HepG2 (cell line): Measurements from ENCODE around the gene CNNM1. TPM values are rescaled to one million over a fixed set of nuclear protein-coding genes. Genes with fewer than 3 reads are reported as not detected.

ENCODE experiments used
- CEBPB ChIP-seq: IDR thresholded peaks from 2 replicates; pipeline ENCODE4 v1.6.1; 2011; ENCODE audit warnings: low read depth, low read length, improper control_type of control experiment, borderline replicate concordance
- ELF1 ChIP-seq: sonication (generic); formaldehyde crosslinking; IDR thresholded peaks from 2 replicates; pipeline ENCODE4 v1.4.0; 2020; ENCODE audit warnings: missing genetic modification reagents
- FOXA1 ChIP-seq, 2 experiments: fragments of 450-650 bp in 1 of 2; sonication (generic) in 1 of 2; formaldehyde crosslinking in 1 of 2; IDR thresholded peaks; 2 replicates each; pipeline versions ENCODE4 v1.4.0 to v1.6.1; 2016 to 2020; ENCODE audit warnings: missing genetic modification reagents in 1 of 2
- KAT7 ChIP-seq: IDR thresholded peaks from 2 replicates; pipeline ENCODE4 v1.6.1; 2018; ENCODE audit warnings: borderline replicate concordance, missing compliant biosample characterization
- KDM3A ChIP-seq: IDR thresholded peaks from 2 replicates; pipeline ENCODE4 v1.6.1; 2018; ENCODE audit warnings: low read depth, missing compliant biosample characterization
- MAFF ChIP-seq: IDR thresholded peaks from 2 replicates; pipeline ENCODE4 v1.6.1; 2011; ENCODE audit warnings: low read depth, low read length, improper control_type of control experiment
- NFIC ChIP-seq: IDR thresholded peaks from 2 replicates; pipeline ENCODE4 v1.6.1; 2012; ENCODE audit warnings: mild to moderate bottlenecking, low read length, inconsistent platforms
- PAX8 ChIP-seq: sonication (generic); formaldehyde crosslinking; IDR thresholded peaks from 2 replicates; pipeline ENCODE4 v1.8.0; 2022; ENCODE audit warnings: mild to moderate bottlenecking, missing genetic modification reagents, borderline replicate concordance
- RXRB ChIP-seq: IDR thresholded peaks from 2 replicates; pipeline ENCODE4 v1.6.1; 2016; ENCODE audit warnings: borderline replicate concordance, missing genetic modification reagents, missing compliant biosample characterization
- SAP130 ChIP-seq: IDR thresholded peaks from 2 replicates; pipeline ENCODE4 v1.6.1; 2016; ENCODE audit warnings: low read depth
- ZFAT ChIP-seq: sonication (generic); formaldehyde crosslinking; conservative IDR thresholded peaks from 2 replicates; pipeline ENCODE4 v1.8.1; 2023; ENCODE audit warnings: missing genetic modification reagents, inconsistent platforms
- ZFP41 ChIP-seq: sonication (generic); formaldehyde crosslinking; IDR thresholded peaks from 2 replicates; pipeline ENCODE4 v1.4.0; 2020; ENCODE audit warnings: mild to moderate bottlenecking, missing genetic modification reagents, borderline replicate concordance
- ZMAT3 ChIP-seq: sonication (generic); formaldehyde crosslinking; conservative IDR thresholded peaks from 2 replicates; pipeline ENCODE4 v1.7.0; 2021; ENCODE audit warnings: missing genetic modification reagents
- ZNF570 ChIP-seq: sonication (generic); formaldehyde crosslinking; IDR thresholded peaks from 2 replicates; pipeline ENCODE4 v1.4.0; 2020; ENCODE audit warnings: mild to moderate bottlenecking, missing genetic modification reagents, borderline replicate concordance
- ZNF720 ChIP-seq: sonication (generic); formaldehyde crosslinking; IDR thresholded peaks from 2 replicates; pipeline ENCODE4 v1.4.0; 2020; ENCODE audit warnings: missing genetic modification reagents
- ZZZ3 ChIP-seq: sonication (generic); formaldehyde crosslinking; IDR thresholded peaks from 2 replicates; pipeline ENCODE4 v1.4.0; 2020; ENCODE audit warnings: missing genetic modification reagents, mild to moderate bottlenecking, borderline replicate concordance
- polyA plus RNA-seq, 8 experiments: library from polyadenylated mRNA; depleted of rRNA in 3 of 8; stranded (reverse) in 7 of 8; unstranded in 1 of 8; fragments of >200 nt; fragmentation: Illumina TruSeq in 4 of 8; extraction: Trizol in 4 of 8; gene quantifications; 2 replicates each; pipeline versions ENCODE4 v1.2.1 to v1.2.3, GENCODE V29; 2011 to 2016; ENCODE audit warnings: low read depth in 4 of 8, missing spikeins in 1 of 8, mixed read lengths in 1 of 8; ENCODE audit not compliant: insufficient read depth in 1 of 8
- total RNA-seq, 5 experiments: library from RNA; depleted of rRNA; stranded (reverse); fragments of >200 nt; fragmentation: Illumina TruSeq; extraction: Trizol; gene quantifications; 2 replicates each; pipeline ENCODE4 v1.2.3, GENCODE V29; 2016; ENCODE audit warnings: low read depth in 1 of 5
- TF ChIP-seq, protein P1 (sequence below): IDR thresholded peaks from 2 replicates; pipeline ENCODE4 v1.4.0; 2020; ENCODE audit warnings: mild to moderate bottlenecking, missing genetic modification reagents
- TF ChIP-seq, protein P2 (sequence below): sonication (generic); formaldehyde crosslinking; IDR thresholded peaks from 2 replicates; pipeline ENCODE4 v1.5.0; 2020; ENCODE audit warnings: mild to moderate bottlenecking, missing genetic modification reagents
- TF ChIP-seq, protein P3 (sequence below): sonication (generic); formaldehyde crosslinking; IDR thresholded peaks from 2 replicates; pipeline ENCODE4 v1.4.0; 2020; ENCODE audit warnings: low read depth, mild to moderate bottlenecking, missing genetic modification reagents
- TF ChIP-seq, protein P4 (sequence below): sonication (generic); formaldehyde crosslinking; IDR thresholded peaks from 2 replicates; pipeline ENCODE4 v1.4.0; 2020; ENCODE audit warnings: mild to moderate bottlenecking, missing genetic modification reagents, borderline replicate concordance

CNNM1 gene
- total and polyA plus RNA-seq, 2 of the 13 experiments (the other 11 are each of a cell fraction or from before 2014, with no cell fraction given): 4.3 to 9.6 TPM

DNA sequence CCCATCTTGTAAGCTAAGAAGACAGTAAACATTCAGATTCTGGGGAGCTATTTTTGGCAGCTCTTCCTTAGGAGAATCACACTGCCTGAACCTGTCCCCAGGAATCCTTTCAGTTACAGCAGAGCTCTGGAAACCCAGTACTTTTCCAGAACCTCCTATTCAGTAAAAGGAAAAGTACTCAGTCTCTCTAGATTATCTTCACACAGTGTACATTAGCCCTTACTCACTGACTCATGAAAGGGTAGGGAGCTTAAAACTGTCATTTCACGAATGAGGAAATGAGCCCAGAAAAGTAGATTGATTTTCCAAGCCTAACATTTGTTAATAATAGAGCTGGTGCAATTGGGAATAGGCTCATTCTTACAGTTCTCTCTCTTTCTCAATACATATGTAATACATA, 3.9 kb upstream of the CNNM1 start (continued):
- TF ChIP-seq, protein P1, sequence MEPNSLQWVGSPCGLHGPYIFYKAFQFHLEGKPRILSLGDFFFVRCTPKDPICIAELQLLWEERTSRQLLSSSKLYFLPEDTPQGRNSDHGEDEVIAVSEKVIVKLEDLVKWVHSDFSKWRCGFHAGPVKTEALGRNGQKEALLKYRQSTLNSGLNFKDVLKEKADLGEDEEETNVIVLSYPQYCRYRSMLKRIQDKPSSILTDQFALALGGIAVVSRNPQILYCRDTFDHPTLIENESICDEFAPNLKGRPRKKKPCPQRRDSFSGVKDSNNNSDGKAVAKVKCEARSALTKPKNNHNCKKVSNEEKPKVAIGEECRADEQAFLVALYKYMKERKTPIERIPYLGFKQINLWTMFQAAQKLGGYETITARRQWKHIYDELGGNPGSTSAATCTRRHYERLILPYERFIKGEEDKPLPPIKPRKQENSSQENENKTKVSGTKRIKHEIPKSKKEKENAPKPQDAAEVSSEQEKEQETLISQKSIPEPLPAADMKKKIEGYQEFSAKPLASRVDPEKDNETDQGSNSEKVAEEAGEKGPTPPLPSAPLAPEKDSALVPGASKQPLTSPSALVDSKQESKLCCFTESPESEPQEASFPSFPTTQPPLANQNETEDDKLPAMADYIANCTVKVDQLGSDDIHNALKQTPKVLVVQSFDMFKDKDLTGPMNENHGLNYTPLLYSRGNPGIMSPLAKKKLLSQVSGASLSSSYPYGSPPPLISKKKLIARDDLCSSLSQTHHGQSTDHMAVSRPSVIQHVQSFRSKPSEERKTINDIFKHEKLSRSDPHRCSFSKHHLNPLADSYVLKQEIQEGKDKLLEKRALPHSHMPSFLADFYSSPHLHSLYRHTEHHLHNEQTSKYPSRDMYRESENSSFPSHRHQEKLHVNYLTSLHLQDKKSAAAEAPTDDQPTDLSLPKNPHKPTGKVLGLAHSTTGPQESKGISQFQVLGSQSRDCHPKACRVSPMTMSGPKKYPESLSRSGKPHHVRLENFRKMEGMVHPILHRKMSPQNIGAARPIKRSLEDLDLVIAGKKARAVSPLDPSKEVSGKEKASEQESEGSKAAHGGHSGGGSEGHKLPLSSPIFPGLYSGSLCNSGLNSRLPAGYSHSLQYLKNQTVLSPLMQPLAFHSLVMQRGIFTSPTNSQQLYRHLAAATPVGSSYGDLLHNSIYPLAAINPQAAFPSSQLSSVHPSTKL: peak; percentile 35; the same call in 1 of the 2 replicates
- TF ChIP-seq ZFP41 (CRISPR knock-in tag) (no peak), ZNF720 (no peak), MAFF (no peak), FOXA1 (IDR thresholded peaks at IDR 0.05) (no peak), FOXA1 (CRISPR knock-in tag; IDR thresholded peaks at IDR 0.05) (peak; percentile 37; the same call in 1 of the 2 replicates), ZZZ3 (CRISPR knock-in tag) (no peak), KDM3A (no peak), KAT7 (CRISPR knock-in tag) (no peak), SAP130 (CRISPR knock-in tag) (peak; percentile 32; the same call in 1 of the 2 replicates), RXRB (CRISPR knock-in tag) (peak; percentile 38; the same call in 1 of the 2 replicates), NFIC (peak; percentile 55; the same call in 1 of the 2 replicates), PAX8 (CRISPR knock-in tag) (no peak), ZNF570 (no peak), ZMAT3 (CRISPR knock-in tag) (no peak), CEBPB (no peak), ZFAT (no peak), ELF1 (no peak)
- TF ChIP-seq, protein P2, sequence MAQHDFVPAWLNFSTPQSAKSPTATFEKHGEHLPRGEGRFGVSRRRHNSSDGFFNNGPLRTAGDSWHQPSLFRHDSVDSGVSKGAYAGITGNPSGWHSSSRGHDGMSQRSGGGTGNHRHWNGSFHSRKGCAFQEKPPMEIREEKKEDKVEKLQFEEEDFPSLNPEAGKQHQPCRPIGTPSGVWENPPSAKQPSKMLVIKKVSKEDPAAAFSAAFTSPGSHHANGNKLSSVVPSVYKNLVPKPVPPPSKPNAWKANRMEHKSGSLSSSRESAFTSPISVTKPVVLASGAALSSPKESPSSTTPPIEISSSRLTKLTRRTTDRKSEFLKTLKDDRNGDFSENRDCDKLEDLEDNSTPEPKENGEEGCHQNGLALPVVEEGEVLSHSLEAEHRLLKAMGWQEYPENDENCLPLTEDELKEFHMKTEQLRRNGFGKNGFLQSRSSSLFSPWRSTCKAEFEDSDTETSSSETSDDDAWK (CRISPR knock-in tag): no peak
- TF ChIP-seq, protein P3, sequence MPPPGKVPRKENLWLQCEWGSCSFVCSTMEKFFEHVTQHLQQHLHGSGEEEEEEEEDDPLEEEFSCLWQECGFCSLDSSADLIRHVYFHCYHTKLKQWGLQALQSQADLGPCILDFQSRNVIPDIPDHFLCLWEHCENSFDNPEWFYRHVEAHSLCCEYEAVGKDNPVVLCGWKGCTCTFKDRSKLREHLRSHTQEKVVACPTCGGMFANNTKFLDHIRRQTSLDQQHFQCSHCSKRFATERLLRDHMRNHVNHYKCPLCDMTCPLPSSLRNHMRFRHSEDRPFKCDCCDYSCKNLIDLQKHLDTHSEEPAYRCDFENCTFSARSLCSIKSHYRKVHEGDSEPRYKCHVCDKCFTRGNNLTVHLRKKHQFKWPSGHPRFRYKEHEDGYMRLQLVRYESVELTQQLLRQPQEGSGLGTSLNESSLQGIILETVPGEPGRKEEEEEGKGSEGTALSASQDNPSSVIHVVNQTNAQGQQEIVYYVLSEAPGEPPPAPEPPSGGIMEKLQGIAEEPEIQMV (CRISPR knock-in tag): no peak
- TF ChIP-seq, protein P4, sequence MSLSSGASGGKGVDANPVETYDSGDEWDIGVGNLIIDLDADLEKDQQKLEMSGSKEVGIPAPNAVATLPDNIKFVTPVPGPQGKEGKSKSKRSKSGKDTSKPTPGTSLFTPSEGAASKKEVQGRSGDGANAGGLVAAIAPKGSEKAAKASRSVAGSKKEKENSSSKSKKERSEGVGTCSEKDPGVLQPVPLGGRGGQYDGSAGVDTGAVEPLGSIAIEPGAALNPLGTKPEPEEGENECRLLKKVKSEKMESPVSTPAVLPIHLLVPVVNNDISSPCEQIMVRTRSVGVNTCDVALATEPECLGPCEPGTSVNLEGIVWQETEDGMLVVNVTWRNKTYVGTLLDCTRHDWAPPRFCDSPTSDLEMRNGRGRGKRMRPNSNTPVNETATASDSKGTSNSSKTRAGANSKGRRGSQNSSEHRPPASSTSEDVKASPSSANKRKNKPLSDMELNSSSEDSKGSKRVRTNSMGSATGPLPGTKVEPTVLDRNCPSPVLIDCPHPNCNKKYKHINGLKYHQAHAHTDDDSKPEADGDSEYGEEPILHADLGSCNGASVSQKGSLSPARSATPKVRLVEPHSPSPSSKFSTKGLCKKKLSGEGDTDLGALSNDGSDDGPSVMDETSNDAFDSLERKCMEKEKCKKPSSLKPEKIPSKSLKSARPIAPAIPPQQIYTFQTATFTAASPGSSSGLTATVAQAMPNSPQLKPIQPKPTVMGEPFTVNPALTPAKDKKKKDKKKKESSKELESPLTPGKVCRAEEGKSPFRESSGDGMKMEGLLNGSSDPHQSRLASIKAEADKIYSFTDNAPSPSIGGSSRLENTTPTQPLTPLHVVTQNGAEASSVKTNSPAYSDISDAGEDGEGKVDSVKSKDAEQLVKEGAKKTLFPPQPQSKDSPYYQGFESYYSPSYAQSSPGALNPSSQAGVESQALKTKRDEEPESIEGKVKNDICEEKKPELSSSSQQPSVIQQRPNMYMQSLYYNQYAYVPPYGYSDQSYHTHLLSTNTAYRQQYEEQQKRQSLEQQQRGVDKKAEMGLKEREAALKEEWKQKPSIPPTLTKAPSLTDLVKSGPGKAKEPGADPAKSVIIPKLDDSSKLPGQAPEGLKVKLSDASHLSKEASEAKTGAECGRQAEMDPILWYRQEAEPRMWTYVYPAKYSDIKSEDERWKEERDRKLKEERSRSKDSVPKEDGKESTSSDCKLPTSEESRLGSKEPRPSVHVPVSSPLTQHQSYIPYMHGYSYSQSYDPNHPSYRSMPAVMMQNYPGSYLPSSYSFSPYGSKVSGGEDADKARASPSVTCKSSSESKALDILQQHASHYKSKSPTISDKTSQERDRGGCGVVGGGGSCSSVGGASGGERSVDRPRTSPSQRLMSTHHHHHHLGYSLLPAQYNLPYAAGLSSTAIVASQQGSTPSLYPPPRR: no peak
